Measurements from ENCODE around the gene PSMB2.

PSMB2 gene

DNA sequence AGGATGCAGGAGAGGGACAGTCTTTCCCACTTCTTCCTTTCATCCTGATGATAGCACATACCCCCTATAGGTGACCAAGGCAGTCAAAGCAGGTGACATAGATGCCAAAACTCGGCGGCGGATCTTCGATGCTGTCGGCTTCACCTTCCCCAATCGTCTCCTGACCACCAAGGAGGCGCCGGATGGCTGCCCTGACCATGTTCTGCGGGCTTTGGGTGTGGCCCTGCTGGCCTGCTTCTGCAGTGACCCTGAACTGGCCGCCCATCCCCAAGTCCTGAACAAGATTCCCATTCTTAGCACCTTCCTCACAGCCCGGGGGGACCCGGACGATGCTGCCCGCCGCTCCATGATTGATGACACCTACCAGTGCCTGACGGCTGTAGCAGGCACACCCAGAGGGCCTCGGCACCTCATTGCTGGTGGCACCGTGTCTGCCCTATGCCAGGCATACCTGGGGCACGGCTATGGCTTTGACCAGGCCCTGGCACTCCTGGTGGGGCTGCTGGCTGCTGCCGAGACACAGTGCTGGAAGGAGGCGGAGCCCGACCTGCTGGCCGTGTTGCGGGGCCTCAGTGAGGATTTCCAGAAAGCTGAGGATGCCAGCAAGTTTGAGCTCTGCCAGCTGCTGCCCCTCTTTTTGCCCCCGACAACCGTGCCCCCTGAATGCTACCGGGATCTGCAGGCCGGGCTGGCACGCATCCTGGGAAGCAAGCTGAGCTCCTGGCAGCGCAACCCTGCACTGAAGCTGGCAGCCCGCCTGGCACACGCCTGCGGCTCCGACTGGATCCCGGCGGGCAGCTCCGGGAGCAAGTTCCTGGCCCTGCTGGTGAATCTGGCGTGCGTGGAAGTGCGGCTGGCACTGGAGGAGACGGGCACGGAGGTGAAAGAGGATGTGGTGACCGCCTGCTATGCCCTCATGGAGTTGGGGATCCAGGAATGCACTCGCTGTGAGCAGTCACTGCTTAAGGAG is 80.8 kb downstream of the PSMB2 start:
- ChIA-PET CTCF (interaction anchor here (0.9 to 1.4 kb wide), 4 partner anchors 11 to 208 kb away, joined by 3 to 5 read pairs (median 3); no protein-coding TSS in a partner anchor), POLR2A (no interaction called here)
- H3K9me3 ChIP-seq (ENCODE audit: control extremely low read depth in 1 of 5, control insufficient read depth in 4 of 5, insufficient read depth in 2 of 5, low read depth in 1 of 5, low read length in 4 of 5): no peaks in the 10 kb centered on the region
- no peak overlapping the region for H3K4me3 ChIP-seq (ENCODE audit: control insufficient read depth in 1 of 7, extremely low read depth in 1 of 7, insufficient read depth in 4 of 7, low read depth in 2 of 7, low read length in 6 of 7)
- 95% methylated on average over 39 of the region's 44 CpGs for WGBS (ENCODE audit: insufficient coverage)
- DNase-seq: no peak
- H3K27me3 ChIP-seq (replicated peaks in 2 of 5; ENCODE audit: control insufficient read depth in 4 of 5, insufficient read depth in 5 of 5, low read length in 4 of 5): no peaks in the 10 kb centered on the region
- no peak overlapping the region for H3K27ac ChIP-seq (ENCODE audit: insufficient read depth in 1 of 2, low read depth in 1 of 2, low read length in 2 of 2, poor library complexity in 1 of 2, severe bottlenecking in 2 of 2)
- peaks cover 8 to 46% (median 42%) of the 10 kb centered on the region in 4 experiments for H3K4me1 ChIP-seq (ENCODE audit: control extremely low read depth in 1 of 4, control insufficient read depth in 4 of 4, insufficient read depth in 4 of 4, low read length in 3 of 4)
- H3K36me3 ChIP-seq (ENCODE audit: control insufficient read depth in 4 of 4, insufficient read depth in 4 of 4, low read length in 3 of 4): peaks cover 0 to 52% (median 14%) of the 10 kb centered on the region in 4 experiments

DNA sequence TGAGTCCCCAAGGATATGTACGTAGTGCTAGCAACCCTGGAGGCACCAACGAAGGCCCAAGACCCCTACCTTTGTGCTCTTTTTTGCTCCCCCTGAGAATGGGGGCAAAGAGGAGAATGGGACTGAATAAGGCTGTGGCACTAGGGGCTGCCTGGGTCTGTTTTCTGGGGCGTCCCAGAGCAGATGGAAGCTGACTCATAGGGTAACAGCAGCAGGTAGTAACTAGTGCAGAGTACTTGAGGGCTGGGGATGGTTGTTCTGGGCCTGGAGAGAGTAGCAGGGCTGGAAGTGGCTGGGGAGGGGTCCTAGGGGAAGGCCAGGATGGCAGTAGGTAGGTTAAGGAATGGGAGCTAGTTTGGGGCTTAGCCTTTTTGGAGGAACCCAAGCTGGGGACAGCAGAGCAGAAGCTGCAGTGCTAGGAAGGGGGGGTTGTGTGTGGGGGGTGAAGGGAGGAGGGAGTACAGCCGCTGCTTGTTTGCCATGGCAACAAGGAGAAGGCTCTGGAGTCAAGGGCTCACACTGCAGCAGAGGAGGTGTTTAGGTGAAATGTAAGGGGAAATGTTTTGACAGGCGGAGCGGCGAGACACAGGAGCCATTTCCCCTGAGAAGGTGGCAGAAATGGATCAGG is 81.9 kb downstream of the PSMB2 start:
- Histone ChIP-seq H3K27ac (ENCODE audit: insufficient read depth in 1 of 2, low read depth in 1 of 2, low read length in 2 of 2, poor library complexity in 1 of 2, severe bottlenecking in 2 of 2) (no peak overlapping the region), H3K9me3 (ENCODE audit: control extremely low read depth in 1 of 5, control insufficient read depth in 4 of 5, insufficient read depth in 2 of 5, low read depth in 1 of 5, low read length in 4 of 5) (no peaks in the 10 kb centered on the region), H3K4me1 (ENCODE audit: control extremely low read depth in 1 of 4, control insufficient read depth in 4 of 4, insufficient read depth in 4 of 4, low read length in 3 of 4) (peaks cover 8 to 50% (median 43%) of the 10 kb centered on the region in 4 experiments), H3K4me3 (ENCODE audit: control insufficient read depth in 1 of 7, extremely low read depth in 1 of 7, insufficient read depth in 4 of 7, low read depth in 2 of 7, low read length in 6 of 7) (no peak overlapping the region), H3K27me3 (replicated peaks in 2 of 5; ENCODE audit: control insufficient read depth in 4 of 5, insufficient read depth in 5 of 5, low read length in 4 of 5) (no peaks in the 10 kb centered on the region), H3K36me3 (ENCODE audit: control insufficient read depth in 4 of 4, insufficient read depth in 4 of 4, low read length in 3 of 4) (peaks cover 0 to 42% (median 14%) of the 10 kb centered on the region in 4 experiments)
- DNase-seq: peak in 2 of 3 donors; percentile 49 to 61
- CTCF ChIA-PET: interaction anchor here (0.9 to 1.3 kb wide), 3 partner anchors 10 to 165 kb away, joined by 3 read pairs; no protein-coding TSS in a partner anchor
- POLR2A ChIA-PET: no interaction called here
- 83% methylated on average over 7 of the region's 7 CpGs for WGBS (ENCODE audit: insufficient coverage)

DNA sequence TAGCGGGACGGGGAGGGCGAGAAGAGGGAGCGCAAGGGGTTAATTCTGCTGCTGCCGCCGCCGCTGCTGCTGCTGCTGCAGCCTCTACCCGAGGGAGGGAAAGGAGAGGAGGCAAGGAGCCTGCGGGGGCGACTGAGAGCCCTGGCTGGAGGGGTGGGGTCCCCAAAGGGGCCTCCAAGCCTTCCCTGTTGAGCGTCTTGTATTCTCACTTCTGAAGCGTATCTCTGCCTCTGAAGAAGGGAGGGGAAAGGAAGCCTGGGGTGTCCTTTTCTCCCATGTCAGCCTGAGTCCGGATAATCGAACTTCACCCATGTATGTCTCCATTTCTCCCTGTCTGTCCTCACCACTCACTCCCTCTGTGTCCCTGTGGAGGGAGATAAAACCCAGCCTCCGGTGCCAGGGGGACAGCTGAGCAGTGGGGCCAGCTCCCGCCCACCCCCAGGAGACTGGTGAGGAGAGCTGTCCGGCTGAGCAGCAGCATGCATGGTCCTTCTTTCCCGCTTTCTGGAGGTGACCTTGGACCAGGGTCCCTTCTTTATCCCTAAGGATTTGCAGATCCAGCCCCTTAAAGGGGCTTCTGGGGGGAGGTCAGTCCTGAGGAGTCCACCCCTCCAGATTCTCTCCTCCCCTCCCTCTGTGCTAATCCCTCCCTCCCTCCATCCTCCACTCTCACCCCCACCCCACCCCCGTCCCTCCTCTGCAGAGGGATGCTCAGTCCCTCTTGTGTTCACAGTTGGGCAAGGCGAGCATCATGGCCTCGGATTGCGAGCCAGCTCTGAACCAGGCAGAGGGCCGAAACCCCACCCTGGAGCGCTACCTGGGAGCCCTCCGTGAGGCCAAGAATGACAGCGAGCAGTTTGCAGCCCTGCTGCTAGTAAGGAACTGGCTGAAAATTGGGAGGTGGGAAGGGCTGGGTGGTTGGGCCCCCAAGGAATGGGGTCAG is 82.7 kb downstream of the PSMB2 start:
- ChIA-PET POLR2A (no interaction called here), CTCF (interaction anchor here (0.9 kb wide), 1 partner anchor 10 kb away, joined by 3 read pairs; no protein-coding TSS in a partner anchor)
- H3K36me3 ChIP-seq (ENCODE audit: control insufficient read depth in 4 of 4, insufficient read depth in 4 of 4, low read length in 3 of 4): peaks cover 0 to 39% (median 16%) of the 10 kb centered on the region in 4 experiments
- no peaks in the 10 kb centered on the region for H3K9me3 ChIP-seq (ENCODE audit: control extremely low read depth in 1 of 5, control insufficient read depth in 4 of 5, insufficient read depth in 2 of 5, low read depth in 1 of 5, low read length in 4 of 5)
- H3K27ac ChIP-seq (ENCODE audit: insufficient read depth in 1 of 2, low read depth in 1 of 2, low read length in 2 of 2, poor library complexity in 1 of 2, severe bottlenecking in 2 of 2): peak overlapping the region in 1 of 2 experiments; percentile 85
- peaks cover 8 to 43% (median 42%) of the 10 kb centered on the region in 4 experiments for H3K4me1 ChIP-seq (ENCODE audit: control extremely low read depth in 1 of 4, control insufficient read depth in 4 of 4, insufficient read depth in 4 of 4, low read length in 3 of 4)
- peak in 1 of 3 donors; percentile 52 for DNase-seq
- WGBS (ENCODE audit: insufficient coverage): 52% methylated on average over 16 of the region's 26 CpGs
- peak overlapping the region; percentile 82 to 95 (median 87) for H3K4me3 ChIP-seq (ENCODE audit: control insufficient read depth in 1 of 7, extremely low read depth in 1 of 7, insufficient read depth in 4 of 7, low read depth in 2 of 7, low read length in 6 of 7)
- no peaks in the 10 kb centered on the region for H3K27me3 ChIP-seq (replicated peaks in 2 of 5; ENCODE audit: control insufficient read depth in 4 of 5, insufficient read depth in 5 of 5, low read length in 4 of 5)

DNA sequence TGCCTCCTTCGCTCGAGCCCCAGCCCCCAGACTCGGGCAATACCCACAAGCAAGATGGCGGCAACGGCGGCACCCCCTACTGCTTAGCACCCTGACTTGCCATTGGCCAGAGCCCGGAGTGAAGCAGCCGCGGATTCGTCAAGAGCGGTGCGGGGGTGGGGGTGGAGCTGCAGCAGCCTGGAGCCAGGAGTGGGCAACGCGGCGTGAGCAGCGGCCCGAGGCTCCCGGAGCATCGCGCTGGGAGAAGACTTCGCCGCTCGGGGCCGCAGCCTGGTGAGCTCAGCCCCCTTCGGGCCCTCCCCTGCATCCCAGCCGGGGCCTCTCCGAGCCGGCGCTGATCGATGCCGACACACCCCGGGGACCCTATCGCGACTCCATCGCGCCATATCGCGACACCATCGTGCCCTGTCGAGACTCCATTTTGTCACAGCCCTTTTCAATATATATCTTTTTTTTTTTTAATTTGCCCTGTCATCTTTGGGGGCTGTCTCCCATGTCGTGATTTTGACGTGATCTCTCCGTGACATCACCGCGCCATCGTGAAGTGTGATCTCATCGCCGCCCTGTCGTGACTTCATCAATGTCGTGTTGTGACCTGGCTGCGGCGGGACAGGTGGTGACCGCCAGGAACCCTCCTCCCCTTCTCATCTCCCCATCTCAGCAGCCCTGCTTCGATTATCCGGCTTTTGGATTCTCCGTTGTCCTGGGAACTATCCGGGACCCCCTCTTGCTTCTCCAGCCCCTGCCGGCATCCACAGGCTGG is 83.5 kb downstream of the PSMB2 start, which contains the start of gene NCDN:
NCDN (plus strand) TSS at position 189 of the 763 bp plus-strand sequence; CDS start at position 581, 392 bp downstream.
- CTCF ChIA-PET: interaction anchor here (0.6 to 1.2 kb wide), 4 partner anchors 20 to 118 kb away, joined by 3 read pairs; no protein-coding TSS in a partner anchor
- POLR2A ChIA-PET: interaction anchor here (0.7 kb wide), 1 partner anchor 12 kb away, joined by 3 read pairs; no protein-coding TSS in a partner anchor
- WGBS (ENCODE audit: insufficient coverage): under 1% methylated on average over 53 of the region's 58 CpGs
- H3K27ac ChIP-seq (ENCODE audit: insufficient read depth in 1 of 2, low read depth in 1 of 2, low read length in 2 of 2, poor library complexity in 1 of 2, severe bottlenecking in 2 of 2): peak within 1 kb of the TSS; percentile 33 to 85
- peak within 1 kb of the TSS; percentile 82 to 95 (median 87) for H3K4me3 ChIP-seq (ENCODE audit: control insufficient read depth in 1 of 7, extremely low read depth in 1 of 7, insufficient read depth in 4 of 7, low read depth in 2 of 7, low read length in 6 of 7)
- peaks cover 0 to 36% (median 17%) of the 10 kb centered on the region in 4 experiments for H3K36me3 ChIP-seq (ENCODE audit: control insufficient read depth in 4 of 4, insufficient read depth in 4 of 4, low read length in 3 of 4)
- H3K27me3 ChIP-seq (replicated peaks in 2 of 5; ENCODE audit: control insufficient read depth in 4 of 5, insufficient read depth in 5 of 5, low read length in 4 of 5): no peaks in the 10 kb centered on the region
- DNase-seq: peak; percentile 97 to 99 (median 98)
- no peaks in the 10 kb centered on the region for H3K9me3 ChIP-seq (ENCODE audit: control extremely low read depth in 1 of 5, control insufficient read depth in 4 of 5, insufficient read depth in 2 of 5, low read depth in 1 of 5, low read length in 4 of 5)
- peaks cover 8 to 35% (median 35%) of the 10 kb centered on the region in 4 experiments for H3K4me1 ChIP-seq (ENCODE audit: control extremely low read depth in 1 of 4, control insufficient read depth in 4 of 4, insufficient read depth in 4 of 4, low read length in 3 of 4)

DNA sequence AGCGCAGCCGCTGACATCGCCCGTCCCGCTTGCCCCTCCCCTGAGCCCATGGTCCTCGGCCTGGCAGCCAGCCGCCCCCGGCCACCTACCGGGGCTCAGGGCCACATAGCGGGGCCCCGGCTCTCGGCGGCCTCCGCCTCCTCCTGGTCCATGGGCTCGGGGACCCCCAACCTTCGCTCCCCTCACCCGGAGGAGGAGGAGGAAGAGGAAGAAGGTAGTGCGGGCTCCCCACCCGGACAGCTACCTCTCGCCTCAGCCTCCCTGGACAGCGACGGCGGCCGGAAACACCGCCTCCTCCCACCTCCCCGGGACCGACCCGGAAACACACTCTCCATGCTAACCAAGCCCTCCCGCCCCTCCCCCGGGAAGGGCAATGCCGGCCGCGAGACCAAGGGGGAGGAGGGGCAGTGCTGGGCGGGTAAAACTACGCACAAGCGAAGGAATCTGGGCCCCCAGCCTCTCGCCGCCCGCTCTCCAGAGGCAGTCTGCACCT is 84.2 kb downstream of the PSMB2 start, which contains the start of gene KIAA0319L:
KIAA0319L (minus strand) TSS at position 286 of the 493 bp plus-strand sequence. CDS start 2,912 bp downstream, outside the sequence.
- CTCF ChIA-PET: interaction anchor here (0.6 to 2.1 kb wide), 4 partner anchors 11 to 118 kb away, joined by 3 to 8 read pairs (median 3); no protein-coding TSS in a partner anchor
- 1% methylated on average over 18 of the region's 39 CpGs for WGBS (ENCODE audit: insufficient coverage)
- no peaks in the 10 kb centered on the region for H3K9me3 ChIP-seq (ENCODE audit: control extremely low read depth in 1 of 5, control insufficient read depth in 4 of 5, insufficient read depth in 2 of 5, low read depth in 1 of 5, low read length in 4 of 5)
- peaks cover 8 to 34% (median 31%) of the 10 kb centered on the region in 4 experiments for H3K4me1 ChIP-seq (ENCODE audit: control extremely low read depth in 1 of 4, control insufficient read depth in 4 of 4, insufficient read depth in 4 of 4, low read length in 3 of 4)
- H3K36me3 ChIP-seq (ENCODE audit: control insufficient read depth in 4 of 4, insufficient read depth in 4 of 4, low read length in 3 of 4): peaks cover 0 to 35% (median 19%) of the 10 kb centered on the region in 4 experiments
- no peaks in the 10 kb centered on the region for H3K27me3 ChIP-seq (replicated peaks in 2 of 5; ENCODE audit: control insufficient read depth in 4 of 5, insufficient read depth in 5 of 5, low read length in 4 of 5)
- POLR2A ChIA-PET: interaction anchor here (0.6 kb wide), 2 partner anchors 100 to 150 kb away, joined by 3 read pairs; no protein-coding TSS in a partner anchor
- no peak for DNase-seq
- peak within 1 kb of the TSS; percentile 33 to 85 for H3K27ac ChIP-seq (ENCODE audit: insufficient read depth in 1 of 2, low read depth in 1 of 2, low read length in 2 of 2, poor library complexity in 1 of 2, severe bottlenecking in 2 of 2)
- peak within 1 kb of the TSS; percentile 82 to 95 (median 87) for H3K4me3 ChIP-seq (ENCODE audit: control insufficient read depth in 1 of 7, extremely low read depth in 1 of 7, insufficient read depth in 4 of 7, low read depth in 2 of 7, low read length in 6 of 7)

All from common myeloid progenitor, CD34-positive (primary cell).